HL-60/S4 treated with phorbol 12-myristate 13-acetate at 8.2 ng/mL for 4 days and 3 days (cell line): Measurements from ENCODE around the gene TMEM120B.

Experiments
- in situ Hi-C: fragments of 300-500 bp; cut with MboI; formaldehyde crosslinking; loops from 2 replicates; pipeline ENCODE4 v1.15.0; 2022; ENCODE audit warnings: low sequenced_read_pairs

Gene TMEM120B

DNA sequence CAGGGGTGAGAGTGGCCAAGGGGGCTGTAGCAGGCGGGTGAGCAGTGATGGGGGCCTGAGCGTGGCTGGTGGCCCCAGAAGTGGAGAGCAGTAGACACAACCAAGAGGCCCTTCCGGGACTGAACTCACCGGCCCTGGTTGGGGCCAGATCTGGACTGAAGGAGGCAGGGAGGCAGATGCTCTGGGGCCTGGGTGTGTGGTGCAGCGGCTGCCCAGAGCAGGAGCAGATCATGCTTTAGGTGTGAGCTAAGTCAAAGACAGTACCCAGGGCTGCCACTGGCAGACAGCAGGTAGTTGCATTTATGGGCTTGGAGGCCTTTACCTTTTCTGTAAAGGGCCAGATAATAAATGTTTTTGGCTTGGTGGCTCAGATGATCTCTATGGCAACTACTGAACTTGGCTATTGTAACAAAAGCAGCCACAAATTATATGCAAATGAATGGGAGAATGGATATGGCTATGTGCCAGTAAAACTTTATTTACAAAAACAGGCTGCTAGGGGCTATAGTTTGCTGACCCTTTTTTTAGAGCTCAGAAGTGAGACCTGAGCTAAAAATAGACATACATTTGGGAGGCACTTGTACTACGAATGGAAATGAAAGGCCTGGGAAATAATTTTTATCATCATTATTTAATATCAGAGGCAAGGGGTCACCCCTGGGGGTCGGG lies 116.8 kb downstream of the TMEM120B start:
- in situ Hi-C loops = no loop called here

DNA sequence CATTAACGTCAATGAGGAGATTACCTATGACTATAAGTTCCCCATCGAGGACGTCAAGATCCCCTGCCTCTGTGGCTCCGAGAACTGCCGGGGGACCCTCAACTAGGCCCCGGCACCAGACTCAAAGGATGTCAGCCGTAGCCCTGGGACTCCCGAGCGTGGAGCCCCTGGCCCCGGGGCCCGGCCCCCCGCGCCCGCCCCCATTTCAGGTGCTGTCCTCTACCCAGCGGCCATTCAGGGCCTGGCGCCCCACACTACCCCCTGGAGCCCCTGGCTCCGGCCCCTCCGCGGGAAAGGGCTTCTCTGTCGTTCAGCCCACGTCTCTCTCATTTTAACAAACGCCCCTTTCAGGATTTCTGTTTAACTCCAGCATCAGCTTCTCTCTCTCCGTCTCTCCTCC lies 117.6 kb downstream of the TMEM120B start:
- in situ Hi-C loops = no loop called here

DNA sequence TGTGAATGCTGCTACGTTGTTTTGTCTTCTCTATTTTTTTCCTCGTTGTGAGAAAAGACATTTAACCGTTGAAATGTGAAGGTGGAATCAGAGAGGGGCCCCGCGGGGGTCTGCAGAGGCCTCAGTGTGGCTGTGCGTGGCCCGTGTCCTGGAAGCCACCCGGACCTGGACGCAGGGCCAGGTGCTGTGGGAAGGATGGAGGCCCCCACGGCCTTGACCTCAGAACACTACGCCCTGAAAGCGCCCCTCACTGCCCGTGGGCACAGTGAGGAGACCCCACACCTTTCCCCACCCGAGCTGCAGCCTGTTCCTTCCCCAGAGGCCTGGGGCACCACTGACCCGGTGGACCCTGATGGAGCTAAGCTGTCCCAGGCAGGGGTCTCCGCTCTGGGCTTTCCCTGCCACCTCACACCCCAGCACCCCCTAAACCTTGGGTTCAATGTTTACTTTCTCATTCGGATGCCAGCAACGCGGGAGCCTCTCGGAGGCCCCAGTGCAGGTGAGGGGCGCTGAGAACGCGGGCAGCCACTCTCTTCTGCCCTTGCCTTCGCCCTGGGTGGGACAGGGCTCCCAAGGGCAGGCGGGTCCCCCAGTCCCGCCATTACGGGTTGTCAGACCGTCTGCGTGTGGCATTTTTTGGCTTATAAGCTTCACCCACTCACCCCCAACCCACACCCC lies 118.2 kb downstream of the TMEM120B start:
- in situ Hi-C loops = no loop called here
